Neural progenitor cell (in vitro differentiated cells): Measurements from ENCODE around the gene CXCL5. TPM values are rescaled to one million over a fixed set of nuclear protein-coding genes. Genes with fewer than 3 reads are reported as not detected.

Experiments used
- DNase-seq: peaks from one replicate; pipeline ENCODE4 v3.0.0-alpha.2; 2016; ENCODE audit warnings: low spot score
- H2AFZ ChIP-seq: fragments of 200-600 bp; sonication (generic); replicated peaks from 2 replicates; pipeline ENCODE4 v1.6.1; 2016; ENCODE audit warnings: antibody characterized with exemption
- H3F3A ChIP-seq: fragments of 200-600 bp; sonication (generic); 2 replicates; pipeline ENCODE4 v1.6.1; 2016; ENCODE audit warnings: antibody characterized with exemption, low read depth
- H3K27ac ChIP-seq: fragments of 200-600 bp; sonication (generic); 2 replicates; pipeline ENCODE4 v1.5.1; 2016; ENCODE audit warnings: mild to moderate bottlenecking
- H3K27me3 ChIP-seq: fragments of 200-600 bp; sonication (generic); 2 replicates; pipeline ENCODE4 v1.6.1; 2016; ENCODE audit warnings: mild to moderate bottlenecking, moderate library complexity
- H3K36me3 ChIP-seq: fragments of 200-600 bp; sonication (generic); 2 replicates; pipeline ENCODE4 v1.5.1; 2016
- H3K4me1 ChIP-seq: fragments of 200-600 bp; sonication (generic); 2 replicates; pipeline ENCODE4 v1.6.1; 2016; ENCODE audit warnings: mixed run types
- H3K4me2 ChIP-seq: fragments of 200-600 bp; sonication (generic); 2 replicates; pipeline ENCODE4 v1.6.1; 2016
- H3K4me3 ChIP-seq: fragments of 200-600 bp; sonication (generic); 2 replicates; pipeline ENCODE4 v1.5.1; 2016
- H3K79me2 ChIP-seq: fragments of 200-600 bp; sonication (generic); 2 replicates; pipeline ENCODE4 v1.6.1; 2016; ENCODE audit warnings: low read depth
- H3K9ac ChIP-seq: fragments of 200-600 bp; sonication (generic); 2 replicates; pipeline ENCODE4 v1.6.1; 2016
- H3K9me3 ChIP-seq: fragments of 200-600 bp; sonication (generic); 2 replicates; pipeline ENCODE4 v1.5.1; 2016; ENCODE audit warnings: low read depth
- H4K20me1 ChIP-seq: fragments of 200-600 bp; sonication (generic); 2 replicates; pipeline ENCODE4 v1.6.1; 2016; ENCODE audit warnings: low read depth
- H3K27ac Mint-ChIP-seq: 3 replicates; pipeline ENCODE4 v1.8.0; 2021; ENCODE audit warnings: mixed read lengths
- H3K27me3 Mint-ChIP-seq: 2 replicates; pipeline ENCODE4 v1.8.0; 2022; ENCODE audit warnings: low read depth, mild to moderate bottlenecking, inconsistent platforms, moderate library complexity, mixed read lengths; ENCODE audit not compliant: insufficient read depth
- H3K36me3 Mint-ChIP-seq: 3 replicates; pipeline ENCODE4 v1.8.0; 2021; ENCODE audit warnings: mixed read lengths
- H3K4me1 Mint-ChIP-seq: 3 replicates; pipeline ENCODE4 v1.8.0; 2021; ENCODE audit warnings: mixed read lengths
- H3K4me3 Mint-ChIP-seq: 3 replicates; pipeline ENCODE4 v1.8.0; 2021; ENCODE audit warnings: mild to moderate bottlenecking, moderate library complexity, mixed read lengths
- H3K9me3 Mint-ChIP-seq: 3 replicates; pipeline ENCODE4 v1.8.0; 2020; ENCODE audit warnings: mixed read lengths
- CTCF ChIP-seq: fragments of 200-600 bp; sonication (generic); IDR thresholded peaks from 2 replicates; pipeline ENCODE4 v1.5.1; 2017; ENCODE audit warnings: antibody characterized with exemption, mild to moderate bottlenecking
- EZH2 ChIP-seq: fragments of 200-600 bp; sonication (generic); IDR thresholded peaks from 2 replicates; pipeline ENCODE4 v1.6.1; 2017; ENCODE audit warnings: antibody characterized with exemption, mild to moderate bottlenecking, moderate library complexity
- EZH2phosphoT487 ChIP-seq: fragments of 200-600 bp; sonication (generic); IDR thresholded peaks from 2 replicates; pipeline ENCODE4 v1.6.1; 2017; ENCODE audit warnings: antibody characterized with exemption
- total RNA-seq: library from RNA; depleted of rRNA; stranded (reverse); fragments of >200 nt; gene quantifications from 2 replicates; pipeline ENCODE4 v1.2.3, GENCODE V29; 2015; ENCODE audit warnings: low replicate concordance

The CXCL5 gene
- total RNA-seq, 1 donor from 2014 or later = 0.15 TPM

- Histone ChIP-seq H3K27me3 (no peaks in the 10 kb centered on the region), H3F3A (no peaks in the 10 kb centered on the region), H3K9ac (no peak overlapping the region), H3K36me3 (no peaks in the 10 kb centered on the region), H3K4me2 (no peak overlapping the region), H3K4me1 (no peaks in the 10 kb centered on the region), H3K27ac (no peak overlapping the region), H2AFZ (no peak overlapping the region), H3K4me3 (no peak overlapping the region), H4K20me1 (no peaks in the 10 kb centered on the region), H3K9me3 (no peaks in the 10 kb centered on the region), H3K79me2 (no peaks in the 10 kb centered on the region)
- Mint-ChIP-seq H3K27me3 (no peaks in the 10 kb centered on the region), H3K9me3 (no peaks in the 10 kb centered on the region), H3K4me1 (no peaks in the 10 kb centered on the region), H3K36me3 (no peaks in the 10 kb centered on the region), H3K27ac (no peak overlapping the region), H3K4me3 (no peak overlapping the region)
- no peak for DNase-seq
- TF ChIP-seq EZH2 (no peak), CTCF (no peak), EZH2phosphoT487 (no peak)
Measured at GRCh38 chr4:74021601-74022000, 23.1 kb upstream of the CXCL5 start.

GRCh38 chr4:74018771-74019170 is 20.3 kb upstream of the CXCL5 start:
- no peak for DNase-seq
- Histone ChIP-seq H2AFZ (no peak overlapping the region), H3K9ac (no peak overlapping the region), H3K79me2 (no peaks in the 10 kb centered on the region), H3K9me3 (no peaks in the 10 kb centered on the region), H3K4me1 (no peaks in the 10 kb centered on the region), H3K27me3 (no peaks in the 10 kb centered on the region), H3K4me3 (no peak overlapping the region), H3K27ac (no peak overlapping the region), H3K4me2 (no peak overlapping the region), H3K36me3 (no peaks in the 10 kb centered on the region), H4K20me1 (no peaks in the 10 kb centered on the region), H3F3A (no peaks in the 10 kb centered on the region)
- Mint-ChIP-seq H3K36me3 (no peaks in the 10 kb centered on the region), H3K27me3 (no peaks in the 10 kb centered on the region), H3K27ac (no peak overlapping the region), H3K9me3 (no peaks in the 10 kb centered on the region), H3K4me1 (no peaks in the 10 kb centered on the region), H3K4me3 (no peak overlapping the region)
- TF ChIP-seq EZH2phosphoT487 (no peak), EZH2 (no peak), CTCF (no peak)

- no peaks in the 10 kb centered on the region for H3K9me3 Mint-ChIP-seq
- Histone ChIP-seq H3K27me3 (no peaks in the 10 kb centered on the region), H3K36me3 (no peaks in the 10 kb centered on the region), H3K4me2 (no peak overlapping the region), H3K4me3 (no peak overlapping the region), H3K79me2 (no peaks in the 10 kb centered on the region), H4K20me1 (no peaks in the 10 kb centered on the region), H3K9ac (no peak overlapping the region), H3K4me1 (no peaks in the 10 kb centered on the region), H2AFZ (no peak overlapping the region), H3K27ac (no peak overlapping the region), H3F3A (no peaks in the 10 kb centered on the region), H3K9me3 (no peaks in the 10 kb centered on the region)
- H3K27me3 Mint-ChIP-seq = no peaks in the 10 kb centered on the region
- no peak for TF ChIP-seq CTCF
- no peak for TF ChIP-seq EZH2phosphoT487
- no peak for TF ChIP-seq EZH2
- no peak overlapping the region for H3K27ac Mint-ChIP-seq
- no peaks in the 10 kb centered on the region for H3K36me3 Mint-ChIP-seq
- no peak for DNase-seq
- no peak overlapping the region for H3K4me3 Mint-ChIP-seq
- H3K4me1 Mint-ChIP-seq = no peaks in the 10 kb centered on the region
Measured at GRCh38 chr4:74018116-74018515, 19.6 kb upstream of the CXCL5 start.

GRCh38 chr4:74016068-74016467 is 17.6 kb upstream of the CXCL5 start:
- H3K4me3 ChIP-seq = no peak overlapping the region
- no peaks in the 10 kb centered on the region for H3F3A ChIP-seq
- H3K9me3 Mint-ChIP-seq = no peaks in the 10 kb centered on the region
- no peak overlapping the region for H3K27ac Mint-ChIP-seq
- no peak overlapping the region for H3K4me2 ChIP-seq
- TF ChIP-seq EZH2phosphoT487 = no peak
- no peak for TF ChIP-seq EZH2
- no peak for TF ChIP-seq CTCF
- H3K36me3 ChIP-seq = no peaks in the 10 kb centered on the region
- no peaks in the 10 kb centered on the region for H3K4me1 Mint-ChIP-seq
- H3K27ac ChIP-seq = no peak overlapping the region
- no peak for DNase-seq
- H2AFZ ChIP-seq = no peak overlapping the region
- H3K4me1 ChIP-seq = no peaks in the 10 kb centered on the region
- H3K9me3 ChIP-seq = no peaks in the 10 kb centered on the region
- no peaks in the 10 kb centered on the region for H3K27me3 Mint-ChIP-seq
- no peaks in the 10 kb centered on the region for H3K36me3 Mint-ChIP-seq
- H4K20me1 ChIP-seq = no peaks in the 10 kb centered on the region
- no peak overlapping the region for H3K4me3 Mint-ChIP-seq
- H3K79me2 ChIP-seq = no peaks in the 10 kb centered on the region
- no peak overlapping the region for H3K9ac ChIP-seq
- H3K27me3 ChIP-seq = no peaks in the 10 kb centered on the region
